Naive thymus-derived CD4-positive, alpha-beta T cell (primary cell): ENCODE results near the gene PRIMPOL. TPM values are rescaled to one million over a fixed set of nuclear protein-coding genes. Genes with fewer than 3 reads are reported as not detected.
"Not testable (repeated sequence)": the region's sequence is repeated elsewhere in the genome, so short reads cannot be mapped to it uniquely, and the experiment has no call there.

Experiments
- ATAC-seq: fragments of 150-1000 bp; cut with Tn5 transposase; 2 replicates; pipeline ENCODE4 v1.10.0; 2021; ENCODE audit warnings: mild to moderate bottlenecking, moderate library complexity
- CTCF ChIA-PET: fragments of 350-600 bp; sonication (Branson Sonifier 250); formaldehyde crosslinking; loops from one replicate; lab custom pipeline; 2021; ENCODE audit warnings: antibody characterized with exemption; lab: Charles Lee
- POLR2A ChIA-PET: fragments of 350-600 bp; sonication (Branson Sonifier 250); formaldehyde crosslinking; loops from one replicate; lab custom pipeline; 2021; ENCODE audit warnings: antibody characterized with exemption, inconsistent platforms; lab: Charles Lee
- DNase-seq, 9 donors: peaks; one replicate each; pipeline versions ENCODE4 v3.0.0 to v3.0.0-alpha.2; 2020 to 2022; ENCODE audit warnings: mixed read lengths in 1 of 9
- H3K27ac ChIP-seq: one replicate; pipeline ENCODE4 v1.7.0; 2013; ENCODE audit warnings: mild to moderate bottlenecking, low read depth, low read length, moderate library complexity
- H3K27me3 ChIP-seq, 2 donors: one replicate each; pipeline ENCODE4 v1.7.0; 2013; ENCODE audit warnings: low read length in 2 of 2, mild to moderate bottlenecking in 2 of 2, moderate library complexity in 2 of 2; ENCODE audit not compliant: control insufficient read depth in 2 of 2, insufficient read depth in 2 of 2
- H3K36me3 ChIP-seq, 3 experiments: 1 replicate in 2 of 3; 2 replicates in 1 of 3; pipeline ENCODE4 v1.7.0; 2013; ENCODE audit warnings: low read length in 3 of 3, mild to moderate bottlenecking in 3 of 3, moderate library complexity in 1 of 3; ENCODE audit not compliant: insufficient read depth in 3 of 3, control insufficient read depth in 2 of 3
- H3K4me1 ChIP-seq, 2 donors: one replicate each; pipeline ENCODE4 v1.7.0; 2013; ENCODE audit warnings: low read length in 2 of 2, mild to moderate bottlenecking in 2 of 2, moderate library complexity in 1 of 2; ENCODE audit not compliant: control insufficient read depth in 2 of 2, insufficient read depth in 2 of 2
- H3K4me3 ChIP-seq: 2 replicates; pipeline ENCODE4 v1.7.0; 2013; ENCODE audit warnings: mild to moderate bottlenecking, low read length
- H3K9me3 ChIP-seq, 3 experiments: 1 replicate in 2 of 3; 2 replicates in 1 of 3; pipeline ENCODE4 v1.7.0; 2013; ENCODE audit warnings: low read length in 3 of 3; ENCODE audit not compliant: control insufficient read depth in 2 of 3
- H3K27ac Mint-ChIP-seq, 9 donors: one replicate each; pipeline ENCODE4 v1.8.0; 2020 to 2022; ENCODE audit warnings: mixed read lengths in 9 of 9, mild to moderate bottlenecking in 8 of 9, moderate library complexity in 5 of 9, inconsistent platforms in 2 of 9
- H3K27me3 Mint-ChIP-seq, 5 donors: one replicate each; pipeline ENCODE4 v1.8.0; 2021 to 2022; ENCODE audit warnings: mixed read lengths in 5 of 5, mild to moderate bottlenecking in 1 of 5
- H3K36me3 Mint-ChIP-seq, 5 donors: one replicate each; pipeline ENCODE4 v1.8.0; 2020 to 2022; ENCODE audit warnings: mixed read lengths in 5 of 5, mild to moderate bottlenecking in 3 of 5, inconsistent platforms in 1 of 5
- H3K4me1 Mint-ChIP-seq, 7 donors: one replicate each; pipeline ENCODE4 v1.8.0; 2020 to 2022; ENCODE audit warnings: mixed read lengths in 7 of 7, mild to moderate bottlenecking in 3 of 7, inconsistent platforms in 1 of 7
- H3K4me3 Mint-ChIP-seq, 10 donors: one replicate each; pipeline ENCODE4 v1.8.0; 2020 to 2022; ENCODE audit warnings: mild to moderate bottlenecking in 10 of 10, mixed read lengths in 10 of 10, moderate library complexity in 6 of 10, inconsistent platforms in 2 of 10
- H3K9me3 Mint-ChIP-seq, 11 donors: one replicate each; pipeline ENCODE4 v1.8.0; 2020 to 2022; ENCODE audit warnings: mixed read lengths in 11 of 11, mild to moderate bottlenecking in 4 of 11, inconsistent platforms in 1 of 11, moderate library complexity in 1 of 11
- intact Hi-C, 2 donors: fragments of 100-400 bp; cut with micrococcal nuclease; formaldehyde crosslinking; loops; one replicate each; pipeline ENCODE4 v1.15.1; 2023
- polyA plus RNA-seq, 2 donors: library from polyadenylated mRNA; unstranded; fragments of 300-500 nt; fragmentation: Illumina TruSeq; gene quantifications; one replicate each; pipeline ENCODE4 v1.2.3, GENCODE V29; 2021
- total RNA-seq, 6 experiments: library from RNA in 5 of 6; stranded (reverse) in 5 of 6; gene quantifications; 1 replicate in 5 of 6; 2 replicates in 1 of 6; pipeline ENCODE4 v1.2.3 and lab custom pipeline; 2021 to 2026

PRIMPOL gene
- total and polyA plus RNA-seq, 7 experiments from 2014 or later: 12.1 to 19.3 (median 16.5) TPM

DNA sequence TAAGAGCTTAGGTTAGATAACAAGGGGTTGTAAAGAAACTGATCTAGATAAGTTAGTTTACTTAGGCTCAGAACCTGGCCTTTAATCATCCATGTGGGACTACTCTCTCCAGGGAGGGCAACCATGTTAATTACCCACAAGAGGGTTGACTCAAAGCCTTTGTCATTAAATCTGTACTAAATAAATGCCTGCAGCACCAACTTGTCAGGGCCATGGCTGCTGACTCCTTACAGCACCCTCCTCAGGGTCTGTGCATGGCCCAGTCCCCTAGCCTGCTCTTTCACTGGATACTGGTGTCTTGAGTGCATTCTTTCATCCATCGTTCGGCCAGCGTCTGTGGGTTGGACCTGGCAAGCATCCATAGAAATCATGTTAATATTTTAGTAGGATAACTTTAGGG lies 35.0 kb upstream of the PRIMPOL start:
- POLR2A ChIA-PET: no interaction called here
- CTCF ChIA-PET: no interaction called here
- ATAC-seq (no peak), DNase-seq (no peak)
- peaks cover 0 to 3% (median 0%) of the 10 kb centered on the region in 7 donors for H3K4me1 Mint-ChIP-seq
- Histone ChIP-seq H3K36me3 (no peaks in the 10 kb centered on the region), H3K9me3 (no peaks in the 10 kb centered on the region), H3K4me1 (no peaks in the 10 kb centered on the region), H3K27me3 (no peaks in the 10 kb centered on the region), H3K4me3 (no peak overlapping the region), H3K27ac (no peak overlapping the region)
- H3K27me3 Mint-ChIP-seq: no peaks in the 10 kb centered on the region
- peaks cover 4 to 14% (median 5%) of the 10 kb centered on the region in 5 donors for H3K36me3 Mint-ChIP-seq
- intact Hi-C loops: no loop called here
- no peak overlapping the region for H3K27ac Mint-ChIP-seq
- peaks cover 0 to 24% (median 6%) of the 10 kb centered on the region in 11 donors for H3K9me3 Mint-ChIP-seq
- H3K4me3 Mint-ChIP-seq: no peak overlapping the region

DNA sequence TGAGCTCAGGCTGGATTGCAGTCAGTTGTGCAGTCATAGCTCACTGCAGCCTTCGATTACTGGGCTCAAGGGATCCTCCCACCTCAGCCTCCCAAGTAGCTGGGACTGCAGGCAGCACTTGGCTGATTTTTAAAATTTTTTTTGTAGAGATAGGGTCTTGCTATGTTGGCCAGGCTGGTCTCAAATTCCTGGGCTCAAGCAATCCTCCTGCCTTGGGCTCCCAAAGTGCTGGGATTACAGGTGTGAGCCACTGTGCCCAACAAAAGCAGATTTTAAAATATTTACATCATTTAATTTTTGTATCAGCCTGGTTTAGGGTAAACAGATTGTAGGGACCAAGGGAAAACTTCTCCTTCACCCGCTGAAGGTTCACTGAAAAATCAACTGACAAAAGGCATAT lies 33.4 kb upstream of the PRIMPOL start:
- H3K27me3 ChIP-seq, H3K9me3 ChIP-seq, H3K4me3 ChIP-seq, ATAC-seq, H3K4me1 Mint-ChIP-seq, CTCF ChIA-PET, H3K36me3 ChIP-seq, H3K4me3 Mint-ChIP-seq, H3K27me3 Mint-ChIP-seq, POLR2A ChIA-PET, H3K27ac ChIP-seq, DNase-seq, H3K27ac Mint-ChIP-seq, H3K4me1 ChIP-seq, intact Hi-C loops: not testable (repeated sequence)
- Mint-ChIP-seq H3K9me3 (peaks cover 0 to 24% (median 6%) of the 10 kb centered on the region in 11 donors), H3K36me3 (peaks cover 4 to 14% (median 5%) of the 10 kb centered on the region in 5 donors)

- Mint-ChIP-seq H3K4me3 (no peak overlapping the region), H3K27ac (no peak overlapping the region), H3K4me1 (peaks cover 0 to 6% (median 0%) of the 10 kb centered on the region in 7 donors), H3K36me3 (peaks cover 4 to 17% (median 5%) of the 10 kb centered on the region in 5 donors), H3K27me3 (no peaks in the 10 kb centered on the region), H3K9me3 (peaks cover 0 to 24% (median 6%) of the 10 kb centered on the region in 11 donors)
- no peak overlapping the region for H3K4me3 ChIP-seq
- POLR2A ChIA-PET: no interaction called here
- no peaks in the 10 kb centered on the region for H3K27me3 ChIP-seq
- intact Hi-C loops: no loop called here
- no peak overlapping the region for H3K27ac ChIP-seq
- CTCF ChIA-PET: no interaction called here
- DNase-seq (no peak), ATAC-seq (peak; percentile 32)
- no peaks in the 10 kb centered on the region for H3K4me1 ChIP-seq
- no peaks in the 10 kb centered on the region for H3K36me3 ChIP-seq
- H3K9me3 ChIP-seq: no peaks in the 10 kb centered on the region
These were observed 32.6 kb upstream of the PRIMPOL start for GRCh38 chr4:184616633-184617551.

GRCh38 chr4:184617600-184618196 lies 31.8 kb upstream of the PRIMPOL start:
- no peaks in the 10 kb centered on the region for H3K27me3 ChIP-seq
- Mint-ChIP-seq H3K9me3 (peaks cover 0 to 24% (median 6%) of the 10 kb centered on the region in 11 donors), H3K36me3 (peaks cover 4 to 23% (median 5%) of the 10 kb centered on the region in 5 donors), H3K4me3 (no peak overlapping the region), H3K4me1 (peaks cover 0 to 6% (median 0%) of the 10 kb centered on the region in 7 donors), H3K27me3 (no peaks in the 10 kb centered on the region), H3K27ac (peak overlapping the region in 2 of 9 donors; percentile 10 to 67)
- H3K27ac ChIP-seq: no peak overlapping the region
- H3K36me3 ChIP-seq: no peaks in the 10 kb centered on the region
- no peaks in the 10 kb centered on the region for H3K9me3 ChIP-seq
- POLR2A ChIA-PET: no interaction called here
- no peak for DNase-seq
- CTCF ChIA-PET: no interaction called here
- no peak for ATAC-seq
- no peak overlapping the region for H3K4me3 ChIP-seq
- intact Hi-C loops: no loop called here
- no peaks in the 10 kb centered on the region for H3K4me1 ChIP-seq

DNA sequence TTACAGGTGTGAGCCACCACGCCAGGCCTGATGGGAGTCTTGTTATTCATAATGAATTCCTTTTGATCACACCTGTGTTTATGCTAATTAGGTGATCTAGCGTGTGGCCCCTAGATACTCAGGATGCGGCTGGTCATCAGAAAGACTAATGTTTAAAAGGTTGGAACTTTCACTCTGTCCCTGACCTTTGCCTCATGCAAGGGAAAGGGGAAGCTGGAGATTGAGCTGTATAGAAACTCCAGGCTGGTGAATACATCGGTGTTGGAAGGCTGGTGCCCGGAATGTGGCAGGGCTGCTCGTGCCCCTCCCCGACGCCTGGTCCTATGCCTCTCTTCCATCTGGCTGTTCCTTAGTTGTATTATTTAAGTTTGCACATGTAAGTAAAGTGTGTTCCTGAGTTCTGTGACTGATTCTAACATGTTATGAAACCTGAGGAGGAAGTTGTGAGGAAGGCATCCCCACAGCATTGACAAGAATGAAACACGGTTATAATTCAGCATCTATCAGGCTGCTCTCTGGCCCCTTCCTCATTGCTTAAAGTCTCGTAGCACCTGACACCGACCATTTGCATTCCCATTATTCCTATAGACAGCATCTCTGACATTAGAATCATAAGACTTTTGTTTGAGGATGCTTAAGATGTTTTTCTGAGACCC lies 29.2 kb upstream of the PRIMPOL start:
- peaks cover 4 to 28% (median 10%) of the 10 kb centered on the region in 5 donors for H3K36me3 Mint-ChIP-seq
- no peaks in the 10 kb centered on the region for H3K27me3 ChIP-seq
- ATAC-seq: peak; percentile 18
- peaks cover 0 to 10% of the 10 kb centered on the region in 2 donors for H3K4me1 ChIP-seq
- POLR2A ChIA-PET: no interaction called here
- H3K4me3 ChIP-seq: no peak overlapping the region
- CTCF ChIA-PET: no interaction called here
- no peak overlapping the region for H3K4me3 Mint-ChIP-seq
- H3K27ac ChIP-seq: no peak overlapping the region
- peaks cover 0 to under 1% (median 0%) of the 10 kb centered on the region in 11 donors for H3K9me3 Mint-ChIP-seq
- no peak for DNase-seq
- no peaks in the 10 kb centered on the region for H3K9me3 ChIP-seq
- intact Hi-C loops: no loop called here
- no peaks in the 10 kb centered on the region for H3K27me3 Mint-ChIP-seq
- no peak overlapping the region for H3K27ac Mint-ChIP-seq
- peaks cover 5 to 20% (median 16%) of the 10 kb centered on the region in 7 donors for H3K4me1 Mint-ChIP-seq
- H3K36me3 ChIP-seq: no peaks in the 10 kb centered on the region

DNA sequence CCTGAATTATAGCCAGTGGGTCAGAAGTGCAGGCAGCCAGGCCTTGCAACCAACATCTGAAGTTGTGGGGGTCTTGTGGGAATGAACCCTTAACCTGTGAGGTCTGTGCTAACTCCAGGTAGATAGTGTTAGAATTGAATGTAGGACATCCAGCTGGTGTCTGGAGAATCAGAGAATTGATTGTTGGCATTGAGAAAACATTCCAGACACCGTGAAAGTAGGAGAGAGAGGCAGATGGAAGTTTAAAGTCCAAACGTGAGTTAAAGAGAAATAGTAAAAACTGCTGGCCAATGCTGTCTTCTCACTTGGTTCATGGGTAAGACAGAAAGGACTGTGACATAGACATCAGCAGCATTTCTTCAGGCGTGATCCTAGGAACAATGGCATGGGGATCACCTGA lies 28.0 kb upstream of the PRIMPOL start:
- Mint-ChIP-seq H3K27me3 (no peaks in the 10 kb centered on the region), H3K4me1 (peaks cover 14 to 32% (median 26%) of the 10 kb centered on the region in 7 donors), H3K4me3 (no peak overlapping the region), H3K36me3 (peaks cover 4 to 36% (median 12%) of the 10 kb centered on the region in 5 donors), H3K9me3 (no peaks in the 10 kb centered on the region), H3K27ac (no peak overlapping the region)
- no peaks in the 10 kb centered on the region for H3K9me3 ChIP-seq
- no peak overlapping the region for H3K4me3 ChIP-seq
- H3K4me1 ChIP-seq: peaks cover 5 to 20% of the 10 kb centered on the region in 2 donors
- no peak for DNase-seq
- H3K27me3 ChIP-seq: no peaks in the 10 kb centered on the region
- H3K36me3 ChIP-seq: no peaks in the 10 kb centered on the region
- ATAC-seq: no peak
- CTCF ChIA-PET: no interaction called here
- POLR2A ChIA-PET: no interaction called here
- no peak overlapping the region for H3K27ac ChIP-seq
- intact Hi-C loops: no loop called here
